AML-193 (cell line): Measurements from ENCODE around the gene CRBN.

ENCODE experiments used
- DNase-seq, 2 experiments: peaks; one replicate each; lab custom pipeline; 2025; lab: John Stamatoyannopoulos, UW

Gene CRBN

GRCh38 chr3:3170998-3171397, 8.5 kb downstream of the CRBN start:
- DNase-seq, result peak; percentile 53 to 67

DNA sequence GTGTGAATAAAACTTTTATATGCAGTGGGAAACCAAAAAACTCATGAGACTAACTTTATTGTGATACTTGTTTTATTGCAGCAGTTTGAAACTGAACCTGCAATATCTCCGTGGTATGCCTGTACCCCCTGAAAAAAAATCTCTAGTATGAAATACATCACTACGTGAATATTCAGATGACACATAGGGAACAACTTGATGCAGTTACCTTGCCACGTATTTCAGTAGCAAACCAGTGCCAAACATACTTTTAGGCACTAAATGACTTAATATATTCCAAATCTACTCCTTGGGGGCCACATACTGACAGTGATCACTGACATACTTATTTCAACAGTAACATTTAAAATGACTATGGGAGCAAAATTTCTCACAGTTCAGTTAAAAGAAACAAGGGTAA, 13.8 kb downstream of the CRBN start:
- DNase-seq, result no peak

DNA sequence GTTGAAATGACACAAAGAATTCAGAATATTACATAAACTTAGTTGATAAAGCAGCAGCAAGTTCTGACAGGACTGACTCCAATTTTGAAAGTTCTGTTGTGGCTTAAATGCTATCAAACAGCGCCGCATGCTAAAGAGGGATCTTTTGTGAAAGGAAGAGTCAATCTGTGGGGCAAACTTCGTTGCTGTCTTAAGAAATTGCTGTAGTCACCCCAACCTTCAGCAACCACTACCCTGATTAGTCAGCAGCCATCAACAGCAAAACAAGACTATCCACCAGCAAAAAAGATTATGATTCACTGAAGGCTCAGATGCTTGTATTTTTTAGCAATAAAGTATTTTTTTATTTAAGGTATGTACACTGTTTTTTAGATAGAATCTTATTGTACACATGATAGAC, 14.2 kb downstream of the CRBN start:
- DNase-seq, result no peak

DNA sequence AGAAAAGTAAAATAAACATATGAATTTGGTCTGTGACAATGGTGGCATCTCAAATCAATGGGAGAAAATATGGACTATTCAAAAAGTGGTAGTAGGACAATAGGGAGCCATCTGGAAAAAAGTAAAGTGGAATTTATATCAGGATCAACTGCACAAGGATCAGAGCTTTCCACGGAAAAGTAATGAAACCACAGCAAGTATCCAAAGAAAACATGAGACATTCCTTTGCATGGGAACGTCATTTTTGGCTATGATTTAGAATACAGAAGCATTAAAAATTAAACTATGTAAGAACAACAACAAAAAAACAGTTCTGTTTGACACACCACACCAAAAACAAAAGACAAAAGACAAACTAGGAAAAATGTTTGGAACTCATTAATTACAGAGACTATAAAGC, 18.7 kb downstream of the CRBN start:
- DNase-seq, result no peak

- no peak for DNase-seq
These were observed 22.0 kb downstream of the CRBN start for GRCh38 chr3:3157484-3157883.

DNA sequence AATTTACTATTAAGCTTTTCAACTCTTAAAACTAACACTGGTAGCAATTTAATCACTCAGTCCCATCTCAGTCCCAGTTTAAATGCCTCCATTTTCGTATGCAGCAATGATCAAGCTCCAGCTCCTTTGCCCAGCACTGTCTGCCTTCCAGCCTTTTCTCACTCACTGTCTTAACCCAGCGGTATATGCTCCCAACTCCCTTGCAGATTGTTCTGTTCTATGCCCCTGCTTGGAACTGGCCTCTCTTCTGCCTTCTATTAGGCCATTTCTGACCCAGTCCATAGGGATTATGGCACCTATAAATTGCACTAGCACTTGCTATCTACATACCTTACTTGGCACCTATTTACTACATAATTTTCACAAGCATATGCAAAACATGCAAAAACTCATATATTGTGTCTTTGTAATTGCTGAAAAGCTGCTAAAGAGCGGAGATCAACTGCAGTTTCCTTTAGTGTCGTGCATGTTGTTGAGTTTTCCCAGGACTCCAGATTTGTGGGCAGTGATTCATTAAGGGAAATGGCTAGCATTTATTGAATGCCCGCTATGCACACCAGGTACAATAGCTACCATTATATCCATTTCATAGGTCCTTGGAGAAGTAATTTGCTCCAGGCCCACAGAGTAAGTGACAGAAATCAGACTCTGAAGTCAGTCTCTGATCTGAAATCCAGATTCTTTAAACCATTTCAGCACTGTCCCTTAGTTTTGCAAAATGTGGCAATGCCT, 24.4 kb downstream of the CRBN start:
- no peak for DNase-seq

- no peak for DNase-seq
These were observed 28.0 kb downstream of the CRBN start for GRCh38 chr3:3151513-3151912.

DNA sequence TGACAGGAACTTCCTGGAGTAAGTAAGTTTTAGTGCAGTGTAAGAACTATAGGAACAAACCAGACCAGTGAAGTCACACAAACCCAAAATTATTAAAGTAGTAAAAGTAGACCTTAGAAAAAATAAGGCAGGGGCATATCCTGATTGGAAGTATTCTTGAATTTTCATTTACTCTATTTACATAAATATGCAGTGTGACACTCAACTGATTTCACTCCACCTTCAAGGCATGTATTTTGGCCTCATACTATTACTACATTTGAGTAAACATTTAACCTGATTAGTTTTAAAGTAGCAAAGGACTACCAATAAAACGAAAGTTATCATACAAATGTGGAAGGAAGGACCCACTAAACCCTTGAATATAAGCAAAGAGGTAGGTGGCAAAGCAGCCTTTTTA, 29.9 kb downstream of the CRBN start:
- DNase-seq, result no peak

- DNase-seq, result no peak
These were observed 33.7 kb downstream of the CRBN start for GRCh38 chr3:3145831-3146230.

- no peak for DNase-seq
These were observed 37.6 kb downstream of the CRBN start for GRCh38 chr3:3141939-3142338.

DNA sequence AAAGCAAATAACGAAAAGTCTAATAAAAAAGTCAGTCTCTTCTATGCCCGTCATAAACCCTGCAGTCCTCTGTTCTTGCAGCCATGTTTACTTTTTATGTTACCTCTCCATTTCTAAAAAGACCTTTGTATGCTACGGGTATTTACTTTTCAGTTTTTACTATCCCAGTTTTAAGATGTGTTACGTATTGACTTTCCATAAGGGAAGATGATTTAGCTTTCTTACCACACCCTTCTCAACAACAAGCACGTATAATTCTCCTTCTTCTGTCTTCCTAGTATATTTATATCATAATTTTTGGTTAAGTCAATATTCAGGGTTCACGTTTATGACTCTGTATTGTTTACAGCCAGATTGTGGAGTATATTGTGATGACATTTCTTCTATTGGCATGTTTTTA, 42.0 kb downstream of the CRBN start:
- no peak for DNase-seq

DNA sequence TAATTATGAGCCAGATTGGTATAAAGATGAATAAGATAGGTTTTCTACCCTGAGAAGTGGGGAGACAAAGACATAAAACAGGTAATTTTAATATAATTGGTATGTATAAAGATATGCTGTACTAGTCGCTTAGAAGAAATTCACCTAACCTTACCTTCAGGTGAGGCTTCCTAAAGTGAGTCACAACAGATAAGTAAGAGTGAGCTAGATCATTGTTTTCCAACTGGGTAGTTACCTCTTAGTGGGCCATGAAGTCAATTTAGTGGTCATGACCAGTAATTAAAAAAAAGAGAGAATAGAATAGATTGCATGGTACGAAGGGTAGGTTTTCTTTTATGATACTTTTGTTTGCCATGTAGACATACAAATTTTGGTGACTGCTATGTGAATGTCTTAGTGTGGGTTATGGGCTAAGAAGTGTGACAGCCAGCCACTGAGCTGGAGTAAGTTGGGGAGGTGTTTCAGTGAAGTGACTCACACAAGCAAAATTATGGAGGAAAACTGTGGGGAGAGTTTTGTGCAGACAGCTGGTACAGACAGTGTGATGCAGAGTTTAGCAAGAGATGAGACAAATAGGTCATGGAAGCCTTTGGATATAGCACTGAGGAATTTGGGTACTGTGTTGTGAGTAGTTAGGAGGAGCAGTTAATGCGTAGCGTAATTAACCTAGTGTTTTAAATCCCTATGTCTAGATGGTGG, 44.6 kb downstream of the CRBN start:
- DNase-seq, result no peak

DNA sequence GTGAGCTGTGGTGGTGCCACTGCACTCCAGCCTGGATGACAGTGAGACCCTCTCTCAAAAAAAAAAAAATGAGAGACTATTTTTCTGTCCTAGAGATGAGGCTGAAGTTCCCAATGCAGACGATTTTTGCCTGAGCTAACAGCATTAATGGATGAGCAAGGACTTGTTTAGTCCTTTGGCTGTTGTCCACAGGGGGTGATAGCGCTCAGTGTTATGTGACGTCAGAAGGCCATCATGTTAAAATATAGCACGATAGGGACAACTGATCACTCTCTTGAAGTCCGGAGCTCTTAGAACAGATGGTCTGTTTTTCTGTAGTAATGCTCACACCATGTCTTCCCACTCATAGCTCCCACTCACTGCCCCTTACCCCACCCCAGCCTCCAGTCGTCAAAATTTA, 46.0 kb downstream of the CRBN start:
- no peak for DNase-seq

DNA sequence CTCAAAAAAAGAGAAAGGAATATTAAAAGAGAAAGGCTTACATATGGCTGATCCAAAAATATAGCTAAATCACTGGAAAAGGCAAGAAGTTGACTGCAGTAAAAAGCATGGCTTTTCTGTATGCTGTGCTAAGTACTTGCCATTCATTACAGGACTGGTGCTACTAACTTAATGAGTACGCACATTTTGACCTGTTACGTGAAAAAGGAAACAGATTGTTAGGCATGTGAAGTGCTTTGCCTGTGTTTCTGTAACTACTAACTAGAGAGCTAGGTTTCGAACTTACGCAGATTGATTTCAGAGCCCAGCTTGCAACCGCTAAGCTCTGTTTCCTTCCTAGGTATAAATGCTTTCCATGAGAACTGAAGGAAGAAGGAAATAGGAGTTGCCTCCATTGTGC, 49.9 kb downstream of the CRBN start:
- no peak for DNase-seq

DNA sequence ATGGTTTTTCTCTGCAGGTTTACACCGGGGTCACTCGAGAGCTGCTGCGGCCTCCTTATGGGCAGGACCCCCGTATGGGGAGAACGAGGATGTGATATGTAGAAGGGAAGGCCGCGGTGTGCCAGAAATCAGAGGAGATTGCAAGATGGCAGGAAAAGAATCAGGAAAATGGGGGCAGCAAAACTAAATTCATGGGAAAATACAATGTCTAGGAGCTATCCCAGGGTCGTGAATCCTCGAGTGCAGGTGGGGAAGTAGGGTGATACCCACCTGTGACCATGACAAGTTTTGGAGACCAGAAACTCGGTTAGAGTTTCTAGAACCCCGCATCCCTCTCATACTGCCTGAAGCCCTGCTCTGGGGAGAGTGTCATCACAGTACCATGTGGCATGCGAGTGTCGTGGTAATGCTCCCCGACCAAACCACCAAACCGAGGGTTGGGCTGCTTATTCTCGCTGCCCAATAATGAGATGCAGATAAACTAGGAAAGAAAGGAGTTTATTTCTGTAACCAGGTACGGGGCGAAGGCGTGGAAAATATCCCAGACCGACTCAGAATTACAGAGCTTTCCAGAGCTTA, 52.0 kb downstream of the CRBN start:
- DNase-seq, result peak in 1 of 2 experiments; percentile 28

- DNase-seq, result peak; percentile 87 to 94
These were observed 52.7 kb downstream of the CRBN start, which contains the start of gene TRNT1 for GRCh38 chr3:3126477-3127431. Gene TRNT1, plus strand, starts transcription at chr3:3126940. Its CDS starts 2,101 bp downstream, at chr3:3129041.

GRCh38 chr3:3125977-3126376, 53.5 kb downstream of the CRBN start:
- no peak for DNase-seq

DNA sequence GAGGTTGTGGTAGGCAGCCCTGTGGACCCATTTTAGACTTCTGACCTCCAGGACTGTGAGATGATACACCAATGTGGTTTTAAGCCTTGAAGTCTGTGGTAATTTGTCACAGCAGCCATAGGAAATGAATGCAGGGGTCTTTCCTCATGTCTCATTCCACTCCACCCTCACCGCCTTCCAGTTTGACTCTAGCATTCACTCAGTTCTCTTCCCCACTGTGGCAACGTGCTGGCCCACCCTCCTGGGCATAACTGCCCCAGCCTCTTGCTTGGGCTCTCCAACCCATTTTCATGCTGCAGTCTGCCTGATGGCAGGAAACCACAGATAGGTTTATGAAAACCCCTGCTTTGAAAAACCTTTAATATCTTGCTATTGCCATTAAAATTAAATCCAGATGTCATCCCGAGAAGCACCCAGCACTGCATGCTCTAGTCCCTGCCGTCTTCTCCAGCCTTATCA, 60.1 kb downstream of the CRBN start:
- no peak for DNase-seq

- no peak for DNase-seq
These were observed 61.8 kb downstream of the CRBN start for GRCh38 chr3:3117651-3118050.

- DNase-seq, result no peak
These were observed 66.3 kb downstream of the CRBN start for GRCh38 chr3:3113042-3113709.

- no peak for DNase-seq
These were observed 68.6 kb downstream of the CRBN start for GRCh38 chr3:3110749-3111361.
